NCI-H345 treated with DMSO at 0.1 percent for 48 hours (cell line): Measurements from ENCODE around the gene IGLL5.
"Not testable (repeated sequence)": the region's sequence is repeated elsewhere in the genome, so short reads cannot be mapped to it uniquely, and the experiment has no call there.

Experiments
- DNase-seq: peaks from one replicate; lab custom pipeline; 2025; ENCODE audit not compliant: unreplicated experiment; lab: John Stamatoyannopoulos, UW

IGLL5 gene

GRCh38 chr22:22900527-22901205, 13.1 kb downstream of the IGLL5 start:
- not testable (repeated sequence) for DNase-seq

GRCh38 chr22:22901578-22902218, 14.1 kb downstream of the IGLL5 start:
- no peak for DNase-seq

- no peak for DNase-seq
Measured at GRCh38 chr22:22902247-22903001, 14.8 kb downstream of the IGLL5 start.

GRCh38 chr22:22903355-22903777, 15.8 kb downstream of the IGLL5 start:
- no peak for DNase-seq

- DNase-seq = not testable (repeated sequence)
Measured at GRCh38 chr22:22903781-22904192, 16.2 kb downstream of the IGLL5 start.

- not testable (repeated sequence) for DNase-seq
Measured at GRCh38 chr22:22904736-22905135, 17.1 kb downstream of the IGLL5 start.

- DNase-seq = not testable (repeated sequence)
Measured at GRCh38 chr22:22906391-22906790, 18.8 kb downstream of the IGLL5 start.

- no peak for DNase-seq
Measured at GRCh38 chr22:22906907-22907550, 19.4 kb downstream of the IGLL5 start.

- no peak for DNase-seq
Measured at GRCh38 chr22:22907551-22908494, 20.2 kb downstream of the IGLL5 start.

- DNase-seq = no peak
Measured at GRCh38 chr22:22908495-22908861, 20.9 kb downstream of the IGLL5 start.

- no peak for DNase-seq
Measured at GRCh38 chr22:22908941-22909604, 21.5 kb downstream of the IGLL5 start.

GRCh38 chr22:22909605-22910271, 22.1 kb downstream of the IGLL5 start:
- no peak for DNase-seq

GRCh38 chr22:22910272-22911240, 22.9 kb downstream of the IGLL5 start:
- no peak for DNase-seq

- no peak for DNase-seq
Measured at GRCh38 chr22:22911327-22912134, 23.9 kb downstream of the IGLL5 start.

GRCh38 chr22:22912135-22912987, 24.7 kb downstream of the IGLL5 start:
- DNase-seq = no peak

GRCh38 chr22:22912988-22913253, 25.3 kb downstream of the IGLL5 start:
- DNase-seq = no peak

- no peak for DNase-seq
Measured at GRCh38 chr22:22913989-22914388, 26.4 kb downstream of the IGLL5 start.
